GM19452 (cell line): ENCODE data around the gene QRFP.
"Not testable (repeated sequence)": the region's sequence is repeated elsewhere in the genome, so short reads cannot be mapped to it uniquely, and the experiment has no call there.

Source experiments
- ATAC-seq: cut with Tn5 transposase; IDR thresholded peaks from one replicate; pipeline ENCODE4 v1.9.1; 2021; ENCODE audit not compliant: unreplicated experiment

QRFP gene

GRCh38 chr9:130854835-130855234 lies 41.8 kb downstream of the QRFP start:
- no peak for ATAC-seq

- ATAC-seq, result no peak
These were observed 42.5 kb downstream of the QRFP start for GRCh38 chr9:130854092-130854491.

DNA sequence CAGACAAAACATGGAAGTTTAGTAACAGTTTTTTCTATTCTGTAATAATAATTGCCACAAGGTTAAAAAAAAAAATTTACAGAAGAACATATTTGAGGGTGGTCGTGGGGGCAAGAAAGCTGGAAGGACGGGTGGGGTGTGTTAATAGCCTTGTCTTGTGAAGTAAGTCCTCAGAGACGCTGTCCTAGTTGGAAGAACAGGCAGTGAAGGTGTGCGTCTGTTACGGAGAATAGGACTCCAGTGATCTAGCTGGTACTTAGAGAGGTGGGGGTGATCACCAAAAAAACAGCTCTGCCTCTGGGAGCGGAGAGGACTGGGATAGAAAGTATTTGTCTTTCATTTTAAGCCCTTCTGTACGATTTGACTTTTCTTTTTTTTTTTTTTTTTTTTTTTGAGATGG lies 43.8 kb downstream of the QRFP start:
- ATAC-seq, result no peak

DNA sequence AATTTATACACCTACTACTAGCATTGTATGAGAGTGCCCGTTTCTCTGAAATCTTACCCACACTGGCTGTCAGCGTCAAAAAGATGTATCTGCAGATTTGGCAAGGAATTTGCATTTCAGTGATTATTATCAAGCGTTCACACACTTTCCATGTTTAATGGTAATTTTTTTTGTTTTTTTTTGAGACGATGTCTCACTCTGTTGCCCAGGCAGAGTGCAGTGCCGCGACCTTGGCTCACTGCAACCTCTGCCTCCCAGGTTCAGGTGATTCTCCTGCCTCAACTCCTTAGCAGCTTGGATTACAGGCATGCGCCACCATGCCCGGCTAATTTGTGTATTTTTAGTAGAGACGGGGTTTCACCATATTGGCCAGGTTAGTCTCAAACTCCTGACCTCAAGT lies 47.3 kb downstream of the QRFP start:
- no peak for ATAC-seq

GRCh38 chr9:130848514-130848913 lies 48.1 kb downstream of the QRFP start:
- ATAC-seq, result not testable (repeated sequence)

GRCh38 chr9:130847306-130848217 lies 49.0 kb downstream of the QRFP start:
- no peak for ATAC-seq

GRCh38 chr9:130846487-130847305 lies 49.9 kb downstream of the QRFP start:
- no peak for ATAC-seq

- ATAC-seq, result no peak
These were observed 50.6 kb downstream of the QRFP start for GRCh38 chr9:130845901-130846481.

DNA sequence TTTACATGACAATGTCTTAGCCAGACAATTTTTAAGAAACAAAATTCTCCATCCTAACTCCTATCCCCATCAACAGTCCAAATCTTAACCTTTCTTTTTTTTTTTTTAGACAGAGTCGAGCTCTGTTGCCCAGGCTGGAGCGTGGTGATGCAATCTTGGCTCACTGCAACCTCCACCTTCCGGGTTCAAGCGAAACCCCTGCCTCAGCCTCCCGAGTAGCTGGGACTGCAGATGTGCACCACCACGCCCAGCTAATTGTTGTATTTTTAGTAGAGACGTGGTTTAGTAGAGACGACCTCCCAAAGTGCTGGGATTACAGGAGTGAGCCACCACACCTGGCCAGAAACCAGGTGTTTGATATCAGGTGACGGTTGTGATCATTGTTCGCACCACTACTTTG lies 51.4 kb downstream of the QRFP start:
- ATAC-seq, result no peak

- ATAC-seq, result no peak
These were observed 52.6 kb downstream of the QRFP start for GRCh38 chr9:130844044-130844451.

DNA sequence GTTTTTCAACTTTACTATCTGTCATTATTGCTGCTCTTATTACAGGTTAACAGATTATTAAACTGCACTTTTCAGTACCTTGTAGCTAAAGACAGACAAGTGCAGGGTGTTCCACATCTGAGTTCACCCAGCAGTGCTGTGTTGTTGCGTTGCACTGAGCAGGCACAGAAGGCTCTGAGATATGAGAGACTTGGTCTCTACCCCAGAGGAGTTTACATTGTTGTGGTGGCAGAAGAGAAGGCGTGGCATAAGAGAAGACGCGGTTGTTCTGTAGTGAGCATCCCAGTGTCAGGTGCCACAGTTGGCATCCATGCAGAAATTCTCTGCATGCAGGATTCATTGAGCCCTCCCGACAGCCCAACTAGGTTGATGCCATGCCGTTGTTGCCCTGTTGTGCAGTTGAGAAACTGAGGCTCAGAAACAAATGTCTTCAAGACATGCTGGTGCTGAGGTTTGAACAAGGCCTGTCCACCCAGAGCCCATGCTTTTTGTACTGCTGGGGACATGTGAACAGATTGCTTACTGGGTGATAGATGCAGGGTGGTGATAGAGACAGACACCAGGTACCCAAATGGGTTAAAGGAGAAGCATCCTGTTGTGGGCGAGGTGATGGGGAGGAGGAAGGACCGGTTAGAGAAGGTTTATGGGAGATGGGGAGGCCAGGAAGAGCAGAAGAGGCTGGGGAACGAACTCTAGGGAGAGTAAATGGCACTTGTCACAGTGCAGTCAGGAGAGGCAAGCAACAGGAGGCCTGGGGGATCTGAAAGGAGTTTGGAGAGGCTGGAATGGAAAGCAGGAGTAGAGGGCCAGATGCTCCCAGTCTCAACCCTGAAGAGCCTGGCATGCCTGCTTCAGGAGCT lies 53.3 kb downstream of the QRFP start:
- ATAC-seq, result no peak
